ENCODE measurements around the gene PHF11.

Gene PHF11

DNA sequence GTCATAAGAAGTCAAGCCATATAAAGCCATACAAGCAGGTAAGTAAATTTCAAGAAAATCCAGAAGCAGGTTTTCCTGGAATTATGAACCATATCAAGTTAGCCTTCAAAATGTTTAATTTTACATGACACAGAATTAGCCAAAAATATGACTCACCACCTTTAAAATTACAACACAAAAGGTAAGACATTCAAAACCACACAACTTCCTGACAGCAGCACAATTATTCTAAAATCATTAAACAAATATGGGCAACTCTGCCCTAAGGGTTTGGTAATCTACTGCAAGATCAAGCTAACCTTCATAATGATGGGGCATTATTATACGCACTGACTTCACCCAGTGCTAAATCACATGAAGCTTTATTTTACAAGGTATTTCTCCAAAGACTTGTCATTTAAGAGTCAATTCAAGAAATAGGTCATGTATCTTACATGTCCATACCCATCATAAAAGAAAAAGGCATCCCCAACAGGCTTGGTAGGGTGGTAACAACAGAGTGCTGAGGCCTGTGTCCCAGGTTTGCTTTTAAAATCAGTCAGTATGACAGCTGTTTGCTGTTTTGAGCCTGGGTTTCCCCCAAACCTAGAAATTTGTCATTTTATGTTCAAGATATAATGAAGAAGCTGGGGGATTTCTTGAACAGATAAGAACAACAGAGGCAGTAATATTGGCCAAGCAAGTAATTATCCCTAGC lies 74.4 kb downstream of the PHF11 start:
- Histone ChIP-seq H3K9ac (ENCODE audit: low read length) (no peak overlapping the region), H4K20me1 (ENCODE audit: insufficient read depth, low read length) (peaks cover 6% of the 10 kb centered on the region; the same call in 1 of the 2 replicates), H3K4me3 (ENCODE audit: low read length) (no peak overlapping the region), H3K9me3 (ENCODE audit: insufficient read depth, low read length) (no peaks in the 10 kb centered on the region), H3K79me2 (ENCODE audit: low read length) (no peaks in the 10 kb centered on the region), H3K36me3 (replicated peaks; ENCODE audit: low read depth, low read length) (peaks cover 8% of the 10 kb centered on the region), H3K27me3 (ENCODE audit: low read depth, low read length) (no peaks in the 10 kb centered on the region), H2AFZ (ENCODE audit: low read depth, low read length) (no peak overlapping the region), H3K27ac (ENCODE audit: low read length) (no peak overlapping the region), H3K4me2 (ENCODE audit: low read length) (no peak overlapping the region), H3K4me1 (ENCODE audit: low read length) (peaks cover 19% of the 10 kb centered on the region)
- TF ChIP-seq EZH2phosphoT487 (IDR thresholded peaks at IDR 0.05; ENCODE audit: low read depth): no peak
- TF ChIP-seq, protein P1, sequence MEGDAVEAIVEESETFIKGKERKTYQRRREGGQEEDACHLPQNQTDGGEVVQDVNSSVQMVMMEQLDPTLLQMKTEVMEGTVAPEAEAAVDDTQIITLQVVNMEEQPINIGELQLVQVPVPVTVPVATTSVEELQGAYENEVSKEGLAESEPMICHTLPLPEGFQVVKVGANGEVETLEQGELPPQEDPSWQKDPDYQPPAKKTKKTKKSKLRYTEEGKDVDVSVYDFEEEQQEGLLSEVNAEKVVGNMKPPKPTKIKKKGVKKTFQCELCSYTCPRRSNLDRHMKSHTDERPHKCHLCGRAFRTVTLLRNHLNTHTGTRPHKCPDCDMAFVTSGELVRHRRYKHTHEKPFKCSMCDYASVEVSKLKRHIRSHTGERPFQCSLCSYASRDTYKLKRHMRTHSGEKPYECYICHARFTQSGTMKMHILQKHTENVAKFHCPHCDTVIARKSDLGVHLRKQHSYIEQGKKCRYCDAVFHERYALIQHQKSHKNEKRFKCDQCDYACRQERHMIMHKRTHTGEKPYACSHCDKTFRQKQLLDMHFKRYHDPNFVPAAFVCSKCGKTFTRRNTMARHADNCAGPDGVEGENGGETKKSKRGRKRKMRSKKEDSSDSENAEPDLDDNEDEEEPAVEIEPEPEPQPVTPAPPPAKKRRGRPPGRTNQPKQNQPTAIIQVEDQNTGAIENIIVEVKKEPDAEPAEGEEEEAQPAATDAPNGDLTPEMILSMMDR (IDR thresholded peaks at IDR 0.05; ENCODE audit: low read depth, low read length): no peak

DNA sequence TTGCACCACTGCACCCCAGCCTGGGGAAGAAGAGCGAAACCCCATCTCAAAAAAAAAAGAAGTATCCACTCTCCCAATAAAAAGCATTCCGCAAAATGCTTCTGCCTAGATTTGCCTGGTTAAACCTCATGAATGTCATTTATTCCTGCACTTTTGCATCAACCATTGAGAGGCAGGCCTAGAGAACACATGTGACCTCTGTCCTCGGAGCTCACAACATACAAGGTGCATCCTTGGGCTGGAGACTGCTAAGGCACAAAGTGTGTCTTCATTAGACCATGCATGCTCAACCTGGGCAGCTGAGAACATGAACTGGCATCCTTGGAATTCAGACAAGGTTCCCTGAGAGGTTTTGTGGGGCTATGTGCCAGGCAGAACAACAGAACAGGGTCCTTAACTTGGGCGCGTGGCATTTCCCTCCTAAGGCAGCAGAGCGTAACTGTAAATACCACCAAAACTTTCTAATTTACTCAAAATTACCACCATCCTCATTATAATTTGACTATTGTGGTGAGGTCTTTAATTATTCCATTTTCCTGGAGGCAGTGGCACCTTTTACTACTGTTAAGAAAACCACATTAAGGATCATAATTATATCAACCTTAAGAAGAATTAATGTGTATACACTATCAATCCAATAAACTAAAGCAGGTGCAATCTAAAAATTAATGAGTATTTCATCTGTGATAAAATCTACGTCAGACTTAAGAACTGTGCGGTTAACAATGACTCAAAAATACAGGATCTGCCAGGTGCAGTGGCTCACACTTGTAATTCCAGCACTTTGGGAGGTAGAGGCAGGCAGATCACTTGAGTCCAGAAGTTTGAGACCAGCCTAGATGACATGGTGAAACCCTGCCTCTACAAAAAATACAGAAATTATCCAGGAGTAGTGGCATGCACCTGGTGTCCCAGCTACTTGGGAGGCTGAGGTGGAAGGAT lies 75.8 kb downstream of the PHF11 start:
- no peak overlapping the region for H3K27ac ChIP-seq (ENCODE audit: low read length)
- no peak overlapping the region for H3K9ac ChIP-seq (ENCODE audit: low read length)
- H3K4me2 ChIP-seq (ENCODE audit: low read length): peak overlapping the region; percentile 25
- H3K36me3 ChIP-seq (replicated peaks; ENCODE audit: low read depth, low read length): peaks cover 4% of the 10 kb centered on the region
- no peaks in the 10 kb centered on the region for H3K79me2 ChIP-seq (ENCODE audit: low read length)
- no peak overlapping the region for H3K4me3 ChIP-seq (ENCODE audit: low read length)
- no peak overlapping the region for H2AFZ ChIP-seq (ENCODE audit: low read depth, low read length)
- peaks cover 19% of the 10 kb centered on the region for H3K4me1 ChIP-seq (ENCODE audit: low read length)
- TF ChIP-seq, protein P1 (IDR thresholded peaks at IDR 0.05; ENCODE audit: low read depth, low read length): no peak
- no peak for TF ChIP-seq EZH2phosphoT487 (IDR thresholded peaks at IDR 0.05; ENCODE audit: low read depth)
- no peaks in the 10 kb centered on the region for H3K9me3 ChIP-seq (ENCODE audit: insufficient read depth, low read length)
- H4K20me1 ChIP-seq (ENCODE audit: insufficient read depth, low read length): peaks cover 6% of the 10 kb centered on the region; the same call in 1 of the 2 replicates
- no peaks in the 10 kb centered on the region for H3K27me3 ChIP-seq (ENCODE audit: low read depth, low read length)
